ENCODE measurements around the gene CEP104. TPM values are rescaled to one million over a fixed set of nuclear protein-coding genes. Genes with fewer than 3 reads are reported as not detected.
A peak's percentile ranks its signal among the peaks of the same experiment; 100 is the strongest.

The CEP104 gene
- total and polyA plus RNA-seq, 9 of the 15 experiments (the other 6 are each of a cell fraction or from before 2014, with no cell fraction given), result 11.2 to 63.4 (median 42.6) TPM

DNA sequence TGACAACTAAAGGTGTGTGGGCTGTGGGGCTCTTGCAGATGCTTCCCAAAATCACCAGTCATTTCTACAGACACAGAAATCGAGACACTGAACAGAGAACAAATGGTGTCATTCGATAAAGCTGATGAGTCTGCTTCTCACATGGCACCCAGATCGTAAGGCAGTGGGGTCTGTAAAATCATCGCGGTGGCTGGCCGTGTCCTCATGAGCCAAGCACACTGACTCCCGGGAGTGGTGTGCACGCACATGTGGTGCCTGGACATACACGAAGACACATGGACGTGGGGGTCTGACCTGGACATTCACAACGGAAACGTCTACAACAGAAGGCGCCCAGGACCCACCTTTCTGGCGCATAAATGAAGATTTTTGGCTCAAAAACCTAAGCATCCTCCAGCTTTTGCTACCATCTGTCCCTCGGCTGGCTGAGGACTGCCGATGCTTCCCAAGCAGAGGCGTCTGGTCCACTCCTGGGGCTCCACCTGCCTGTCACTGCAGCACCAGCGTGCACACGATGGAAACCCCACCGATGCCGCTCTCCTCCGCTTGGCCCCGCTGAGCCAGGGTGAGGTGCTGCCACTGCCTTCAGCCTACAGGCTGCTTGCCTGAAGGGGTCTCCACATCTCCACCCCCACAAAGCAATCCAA, 77.6 kb downstream of the CEP104 start (continued):
- no peak for TF ChIP-seq ELF2 (CRISPR knock-in tag; IDR thresholded peaks at IDR 0.05)
- TF ChIP-seq NUFIP1 (IDR thresholded peaks at IDR 0.05; ENCODE audit: partially characterized antibody), result no peak
- no peak for TF ChIP-seq NR2C2 (CRISPR knock-in tag; IDR thresholded peaks at IDR 0.05)
- TF ChIP-seq NR2C2 (tag; IDR thresholded peaks at IDR 0.05), result no peak
- no peak for TF ChIP-seq BDP1 (IDR thresholded peaks at IDR 0.05; ENCODE audit: insufficient read depth, insufficient read length)
- TF ChIP-seq POLR2A (conservative IDR thresholded peaks at IDR 0.05), result peak; percentile 28
- no peak for TF ChIP-seq KAT7 (CRISPR knock-in tag; IDR thresholded peaks at IDR 0.05; ENCODE audit: borderline replicate concordance)
- peak; percentile 58 for TF ChIP-seq POLR2G (IDR thresholded peaks at IDR 0.05; ENCODE audit: low read depth, low read length)
- TF ChIP-seq POLR2AphosphoS2 (IDR thresholded peaks at IDR 0.05; ENCODE audit: low read length), result no peak
- no peak for TF ChIP-seq GATA2 (CRISPR knock-in tag; IDR thresholded peaks at IDR 0.05)
- TF ChIP-seq ZNF583 (CRISPR knock-in tag; IDR thresholded peaks at IDR 0.05), result no peak

DNA sequence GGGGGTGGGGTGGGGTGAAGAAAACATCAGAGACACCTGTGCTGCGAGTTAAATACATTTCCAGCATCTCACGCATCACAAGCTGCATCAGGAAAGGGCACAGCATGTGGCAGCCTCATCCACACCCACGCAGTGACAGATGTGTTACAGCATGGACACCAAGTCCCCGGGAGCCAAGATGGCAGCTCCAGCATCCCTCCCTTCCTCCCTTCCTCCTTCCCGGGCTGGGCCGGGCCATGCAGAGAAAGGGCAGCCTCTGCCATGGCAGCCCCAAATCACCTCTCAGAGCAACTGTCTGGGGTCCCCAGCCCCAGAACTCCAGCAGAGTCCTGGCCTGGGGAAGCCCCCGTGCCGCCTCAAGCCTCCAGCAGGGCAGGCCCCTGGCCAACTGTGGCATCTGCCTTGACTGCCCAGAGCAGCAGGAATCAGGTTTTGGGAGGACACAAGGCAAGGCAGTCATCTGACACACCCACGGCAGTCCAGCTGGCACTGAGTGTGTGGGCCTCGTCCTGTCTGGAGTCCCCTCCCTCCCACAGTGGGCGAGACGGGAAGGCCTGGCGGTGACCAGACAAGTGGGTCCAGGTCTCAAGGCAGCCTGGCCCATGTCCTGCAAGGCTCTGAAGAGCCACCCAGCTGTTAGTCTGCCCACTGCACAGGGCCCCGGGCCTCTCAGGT, 78.3 kb downstream of the CEP104 start:
- peaks cover 15% of the 10 kb centered on the region for H3K79me2 ChIP-seq (ENCODE audit: control insufficient read depth, insufficient read depth, low read length)
- H3K36me3 ChIP-seq (ENCODE audit: control insufficient read depth, insufficient read depth, low read length), result peaks cover 59% of the 10 kb centered on the region
- H3K4me1 ChIP-seq (replicated peaks in 1 of 2; ENCODE audit: control insufficient read depth in 2 of 2, insufficient read depth in 2 of 2, low read length in 2 of 2), result peaks cover 15 to 60% of the 10 kb centered on the region in 2 experiments
- H2AFZ ChIP-seq (ENCODE audit: low read depth, low read length), result no peak overlapping the region
- H3K9me1 ChIP-seq (ENCODE audit: control insufficient read depth, insufficient read depth, low read length), result peaks cover 5% of the 10 kb centered on the region
- peak in 1 of 4 experiments; percentile 26 for DNase-seq (ENCODE audit: extremely low read depth in 1 of 4, low spot score in 3 of 4)
- ATAC-seq, result no peak
- H3K27ac ChIP-seq (ENCODE audit: extremely low read depth, low read depth, low read length), result no peak overlapping the region
- no peaks in the 10 kb centered on the region for H3K27me3 ChIP-seq (ENCODE audit: control insufficient read depth in 2 of 2, insufficient read depth in 2 of 2, low read length in 2 of 2)
- intact Hi-C loops (cut with micrococcal nuclease) (loop anchor here (5.0 kb wide), 1 partner anchor 79 kb away; the partner anchor contains the start of genes CEP104 and DFFB), in situ Hi-C loops (cut with MboI) (no loop called here)
- H4K20me1 ChIP-seq (replicated peaks; ENCODE audit: control insufficient read depth, insufficient read depth, low read length), result no peaks in the 10 kb centered on the region
- CTCF ChIA-PET (ENCODE audit: low intra/inter-chr PET ratio), result no interaction called here
- no peak overlapping the region for H3K4me3 ChIP-seq
- POLR2A ChIA-PET, result interaction anchor here (0.7 to 2.5 kb wide), 7 partner anchors 8 to 19 kb away, joined by 3 to 9 read pairs (median 3); partner anchors contain the start of gene LRRC47
- H3K4me2 ChIP-seq (ENCODE audit: insufficient read depth, low read length), result no peak overlapping the region
- no peaks in the 10 kb centered on the region for H3K9me3 ChIP-seq (replicated peaks; ENCODE audit: control insufficient read depth, insufficient read depth, low read depth, low read length)
- 88% methylated on average over 12 of the region's 14 CpGs for WGBS (ENCODE audit: insufficient coverage, low coverage, missing lambda C conversion rate)
- H3K9ac ChIP-seq (ENCODE audit: insufficient read depth in 1 of 2, low read depth in 2 of 2, low read length in 2 of 2), result peak overlapping the region in 1 of 2 experiments; percentile 53; a peak in 2 of 4 replicates
- no TSS peak for BruUV-seq (replicated peaks)
- FAIRE-seq, result peak; percentile 64
- TF ChIP-seq SMARCA4 (IDR thresholded peaks at IDR 0.05) (no peak), ZNF445 (CRISPR knock-in tag; IDR thresholded peaks at IDR 0.05; ENCODE audit: low read depth) (0 out of 2 replicates have a peak, but pooled peaks have one; percentile 8), ZNF586 (CRISPR knock-in tag; conservative IDR thresholded peaks at IDR 0.05) (no peak), SUPT5H (IDR thresholded peaks at IDR 0.05) (0 out of 2 replicates have a peak, but pooled peaks have one; percentile 3), RBM22 (IDR thresholded peaks at IDR 0.05; ENCODE audit: low read depth, low read length, poor library complexity, severe bottlenecking) (peak; percentile 83), POLR2A (conservative IDR thresholded peaks at IDR 0.05) (peak; percentile 45), SRF (CRISPR knock-in tag; IDR thresholded peaks at IDR 0.05) (0 out of 4 replicates have a peak, but pooled peaks of 1 of the 2 experiments have one; percentile 35), ZNF79 (CRISPR knock-in tag; IDR thresholded peaks at IDR 0.05; ENCODE audit: low read depth) (no peak), L3MBTL2 (IDR thresholded peaks at IDR 0.05) (no peak), RFX7 (CRISPR knock-in tag; IDR thresholded peaks at IDR 0.05) (0 out of 2 replicates have a peak, but pooled peaks have one; percentile 14)
- TF ChIP-seq, protein P1, sequence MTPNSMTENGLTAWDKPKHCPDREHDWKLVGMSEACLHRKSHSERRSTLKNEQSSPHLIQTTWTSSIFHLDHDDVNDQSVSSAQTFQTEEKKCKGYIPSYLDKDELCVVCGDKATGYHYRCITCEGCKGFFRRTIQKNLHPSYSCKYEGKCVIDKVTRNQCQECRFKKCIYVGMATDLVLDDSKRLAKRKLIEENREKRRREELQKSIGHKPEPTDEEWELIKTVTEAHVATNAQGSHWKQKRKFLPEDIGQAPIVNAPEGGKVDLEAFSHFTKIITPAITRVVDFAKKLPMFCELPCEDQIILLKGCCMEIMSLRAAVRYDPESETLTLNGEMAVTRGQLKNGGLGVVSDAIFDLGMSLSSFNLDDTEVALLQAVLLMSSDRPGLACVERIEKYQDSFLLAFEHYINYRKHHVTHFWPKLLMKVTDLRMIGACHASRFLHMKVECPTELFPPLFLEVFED (CRISPR knock-in tag; conservative IDR thresholded peaks at IDR 0.05), result 0 out of 2 replicates have a peak, but pooled peaks have one; percentile 5
